ENCODE results near the gene UMODL1.
A peak's percentile ranks its signal among the peaks of the same experiment; 100 is the strongest.
"Not testable (repeated sequence)": the region's sequence is repeated elsewhere in the genome, so short reads cannot be mapped to it uniquely, and the experiment has no call there.

Gene UMODL1

DNA sequence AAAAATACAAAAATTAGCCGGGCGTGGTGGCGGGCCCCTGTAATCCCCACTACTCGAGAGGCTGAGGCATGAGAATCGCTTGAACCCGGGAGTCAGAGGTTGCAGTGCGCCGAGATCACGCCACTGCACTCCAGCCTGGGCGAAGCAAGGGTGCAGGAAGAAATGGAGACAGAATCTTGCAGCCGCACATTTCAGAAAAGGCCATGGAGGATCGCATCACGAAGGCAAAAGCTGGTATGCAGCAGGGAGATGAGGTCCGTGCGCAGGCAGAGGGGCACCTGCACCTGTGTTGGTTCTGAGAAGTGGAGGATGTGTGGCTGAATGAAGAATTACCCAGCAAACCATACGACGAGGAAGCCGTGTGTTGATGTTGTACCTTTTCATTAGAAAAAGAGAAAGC, 94.8 kb downstream of the UMODL1 start:
- DNase-seq, result no peak

DNA sequence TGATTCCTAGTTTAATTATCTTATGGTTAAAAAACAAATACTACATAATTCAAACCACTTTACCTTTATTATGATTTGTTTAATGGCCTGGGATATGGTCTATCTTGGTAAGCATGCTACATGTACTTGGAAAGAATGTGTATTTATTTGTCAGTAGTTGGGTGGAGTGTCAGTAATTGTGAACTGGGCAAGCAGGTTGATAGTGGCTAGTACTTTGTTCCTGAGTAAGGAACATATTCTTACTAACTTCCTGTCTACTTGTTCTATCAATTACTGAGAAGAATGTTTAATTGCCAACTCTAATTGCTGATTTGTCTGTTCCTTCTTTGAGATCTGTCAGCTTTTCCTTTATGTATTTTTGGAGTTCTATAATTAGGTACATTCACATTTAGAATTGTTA, 98.6 kb downstream of the UMODL1 start:
- DNase-seq, result no peak

DNA sequence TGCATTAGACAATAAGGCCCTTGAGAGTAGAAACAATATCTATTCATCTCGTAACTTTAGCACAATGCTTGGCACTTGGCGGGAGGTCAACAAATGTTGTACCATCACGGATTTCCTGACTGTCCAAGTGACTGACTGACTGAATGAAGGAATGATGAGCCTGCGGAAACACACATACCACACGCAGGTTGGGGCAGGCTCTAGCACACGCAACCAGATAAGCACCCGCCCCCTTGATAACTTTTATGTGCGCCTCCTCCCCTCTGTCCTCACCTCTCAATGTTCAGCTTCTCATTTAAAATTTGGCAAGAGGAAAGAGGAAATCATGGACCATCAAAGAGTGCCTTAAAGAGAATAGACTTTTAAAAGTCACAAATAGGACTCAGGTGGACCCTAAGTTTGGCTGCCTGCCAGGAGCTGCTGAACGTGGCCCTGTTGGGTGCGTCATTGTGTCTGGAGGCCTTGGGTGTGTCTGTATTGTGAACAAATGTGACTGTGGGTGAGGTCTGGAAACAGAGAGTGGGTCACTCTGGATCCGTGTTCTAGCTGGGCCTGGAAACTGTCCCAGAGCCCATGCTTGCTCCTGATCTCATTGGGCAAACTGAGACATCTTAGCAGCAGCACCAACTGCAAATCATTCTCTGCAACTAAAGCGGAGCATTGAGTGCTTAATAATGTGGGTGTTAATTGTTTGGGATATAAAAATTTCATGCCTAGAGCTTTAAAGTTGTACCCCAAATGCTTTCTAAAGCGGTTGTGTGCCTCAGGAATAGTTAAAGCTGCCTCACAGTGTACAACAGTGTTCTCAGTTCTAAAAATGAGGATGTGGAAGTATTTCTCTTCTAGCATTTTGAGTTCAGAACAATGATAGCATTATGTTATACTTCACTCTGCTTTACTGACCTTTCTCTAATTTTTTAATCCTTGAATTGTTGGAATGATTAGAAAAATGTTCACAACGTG, 100.3 kb downstream of the UMODL1 start:
- no peak for DNase-seq

DNA sequence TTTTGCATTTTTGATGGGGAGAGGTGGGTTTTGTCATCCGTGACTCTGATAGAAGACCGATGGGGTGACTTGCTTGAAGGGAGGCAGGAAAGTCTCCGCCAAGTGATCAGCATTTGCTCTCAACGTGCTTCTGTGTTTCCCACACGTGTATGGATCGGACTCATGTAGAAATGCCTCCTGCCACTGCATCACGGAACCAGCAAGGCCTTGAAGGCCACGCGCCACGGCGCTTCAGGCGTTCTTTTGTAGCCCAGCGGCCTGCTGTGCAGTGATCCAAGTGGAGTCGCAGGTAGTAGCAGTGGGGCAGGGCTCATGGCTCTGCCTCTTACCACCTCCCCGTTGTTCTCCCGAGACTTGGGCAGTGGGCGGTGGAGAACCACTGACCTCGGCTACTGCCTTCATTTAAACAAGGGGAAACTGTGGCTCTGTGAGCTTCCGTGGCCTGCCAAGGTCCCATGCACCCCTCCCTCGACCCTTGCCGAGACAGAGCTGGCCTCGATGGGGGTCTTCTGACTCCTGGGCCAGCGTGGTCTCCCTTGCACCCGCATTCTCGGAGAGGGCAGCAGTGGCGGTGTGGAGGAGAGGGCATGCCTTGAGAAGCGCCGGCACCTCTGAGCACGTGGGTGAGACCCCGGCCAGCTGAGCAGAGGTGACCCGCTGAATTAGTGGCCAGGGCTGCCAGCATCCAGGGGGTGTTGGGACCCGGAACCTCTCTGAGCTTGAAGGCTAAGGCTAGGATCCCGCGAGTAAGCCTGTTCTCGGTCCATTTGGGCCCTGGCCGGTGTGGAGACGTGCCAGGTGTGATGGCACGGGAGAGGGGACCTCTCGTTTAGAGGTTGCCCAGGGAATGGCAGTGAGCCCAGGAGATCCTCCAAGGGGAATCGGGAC, 101.7 kb downstream of the UMODL1 start:
- DNase-seq, result no peak

DNA sequence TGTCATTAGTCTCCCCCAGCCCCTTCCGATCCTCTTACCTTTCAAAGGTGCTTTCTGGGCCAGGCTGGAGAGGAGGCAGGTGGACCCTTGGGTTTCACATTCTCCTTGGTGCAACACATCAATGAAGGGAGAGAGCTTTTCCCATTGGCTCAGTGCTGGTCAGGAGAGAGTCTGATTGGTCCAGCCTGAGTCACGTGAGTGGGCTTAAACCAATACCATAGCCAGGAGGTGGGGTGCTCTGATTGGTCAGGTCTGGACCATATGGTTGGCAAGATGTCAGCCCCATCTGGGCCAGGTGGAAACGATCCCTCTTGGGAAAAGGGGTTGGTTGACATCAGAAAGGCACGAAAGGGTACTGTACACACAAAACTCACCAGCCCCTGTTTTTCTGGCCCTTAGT, 103.1 kb downstream of the UMODL1 start:
- DNase-seq, result no peak

DNA sequence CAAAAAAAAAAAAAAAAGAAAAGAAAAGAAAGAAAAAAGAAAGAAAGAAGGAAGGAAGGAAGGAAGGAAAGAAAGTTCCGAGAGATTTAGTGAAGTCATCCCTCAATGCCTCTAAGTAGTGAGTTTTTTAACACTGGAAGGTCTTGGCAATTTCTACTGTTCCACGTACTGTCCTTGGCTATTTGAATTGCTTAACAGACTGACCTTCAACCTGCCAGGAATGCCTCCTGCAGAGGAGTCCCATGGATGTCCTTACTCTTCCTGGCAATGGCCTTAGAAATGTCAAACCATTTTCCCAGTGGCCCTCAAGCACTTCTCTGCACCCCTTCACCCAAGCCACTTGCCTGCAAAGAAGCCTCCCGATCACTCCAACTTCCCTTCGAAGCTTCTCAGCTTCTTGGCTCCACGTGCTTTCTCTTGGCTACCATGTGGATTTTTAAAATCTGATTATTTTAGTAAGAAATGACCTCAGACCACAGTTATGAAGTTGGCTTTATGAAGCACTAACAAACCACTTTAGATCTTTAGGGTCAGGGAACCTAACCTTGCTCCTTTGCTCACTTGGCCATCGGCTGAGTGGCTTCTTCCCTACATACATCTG, 104.1 kb downstream of the UMODL1 start:
- DNase-seq, result no peak

DNA sequence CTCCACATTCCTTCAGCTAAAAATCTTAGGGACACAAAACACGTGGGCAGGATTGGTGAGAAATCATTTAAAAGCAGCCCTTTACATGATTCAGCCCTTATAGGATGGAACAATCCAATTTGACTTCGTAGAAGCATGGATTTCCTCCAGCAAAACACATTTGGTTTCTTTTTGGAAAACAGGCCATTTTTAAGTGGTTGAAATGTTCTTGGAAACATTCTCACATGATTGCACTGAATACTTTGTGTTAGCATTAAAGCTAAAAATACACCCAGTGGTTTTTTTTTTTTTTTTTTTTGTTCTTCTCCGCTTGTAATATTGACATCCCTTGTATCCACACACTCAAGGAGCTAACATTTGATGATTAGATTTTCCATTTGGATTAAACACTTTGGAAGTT, 105.7 kb downstream of the UMODL1 start:
- DNase-seq, result no peak

DNA sequence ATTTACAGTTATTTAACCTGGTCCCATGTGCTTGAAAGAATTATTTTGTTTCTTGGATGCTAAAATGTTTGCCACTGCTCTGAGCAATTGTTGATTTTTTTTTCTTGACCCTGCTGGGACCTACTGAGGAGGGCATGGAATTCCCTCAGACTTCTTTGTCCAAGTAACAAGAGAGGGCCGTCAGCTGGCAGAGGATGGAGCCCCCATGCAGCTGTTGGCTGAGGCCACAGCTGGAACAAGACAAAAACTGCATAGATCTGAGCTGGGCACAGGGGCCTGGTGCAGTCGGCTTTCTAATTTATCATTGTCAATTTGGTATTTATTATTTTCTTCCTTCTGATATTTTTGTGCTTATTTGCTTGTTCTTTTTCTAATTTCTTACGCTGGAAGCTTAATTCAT, 108.2 kb downstream of the UMODL1 start:
- no peak for DNase-seq

DNA sequence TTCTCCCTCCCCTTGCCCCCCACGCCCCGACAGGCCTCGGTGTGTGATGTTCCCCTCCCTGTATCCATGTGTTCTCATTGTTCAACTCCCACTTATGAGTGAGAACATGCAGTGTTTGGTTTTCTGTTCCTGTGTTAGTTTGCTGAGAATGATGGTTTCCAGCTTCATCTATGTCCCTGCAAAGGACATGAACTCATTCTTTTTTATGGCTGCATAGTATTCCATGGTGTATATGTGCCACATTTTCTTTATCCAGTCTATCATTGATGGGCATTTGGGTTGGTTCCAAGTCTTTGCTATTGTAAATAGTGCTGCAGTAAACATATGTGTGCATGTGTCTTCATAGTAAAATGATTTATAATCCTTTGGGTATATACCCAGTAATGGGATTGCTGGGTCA, 108.9 kb downstream of the UMODL1 start:
- DNase-seq, result not testable (repeated sequence)

DNA sequence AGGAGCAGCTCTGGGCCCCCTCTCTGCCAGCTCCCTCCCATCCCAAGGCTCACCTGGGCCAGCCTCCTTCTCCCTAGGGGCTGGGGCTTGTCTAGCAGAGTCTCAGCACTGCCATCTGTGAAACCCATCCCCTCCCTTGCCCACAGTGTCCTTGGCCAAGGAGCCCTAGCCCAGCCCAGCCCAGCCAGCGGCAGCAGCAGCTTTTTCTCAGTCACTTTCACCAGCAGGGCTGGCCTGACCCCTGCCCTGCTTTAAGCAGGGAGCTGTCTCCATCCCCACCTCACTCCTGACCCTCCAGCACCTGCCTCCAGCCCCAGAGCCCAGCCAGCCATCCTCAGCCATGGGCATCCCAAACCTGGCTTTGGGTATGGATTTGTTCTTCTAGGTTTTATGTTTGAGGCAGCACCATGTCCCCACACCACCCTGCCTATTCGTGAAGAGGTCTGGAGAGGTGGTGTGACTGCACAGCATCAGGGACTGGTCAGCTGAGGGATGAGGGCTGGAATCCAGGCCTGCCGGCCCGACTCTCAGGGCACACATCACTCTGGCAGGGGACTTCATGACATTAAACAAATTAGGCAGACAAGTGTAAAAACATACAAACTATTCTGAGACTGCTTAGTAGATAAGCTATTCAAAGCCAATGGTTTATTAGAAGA, 111.7 kb downstream of the UMODL1 start:
- no peak for DNase-seq

DNA sequence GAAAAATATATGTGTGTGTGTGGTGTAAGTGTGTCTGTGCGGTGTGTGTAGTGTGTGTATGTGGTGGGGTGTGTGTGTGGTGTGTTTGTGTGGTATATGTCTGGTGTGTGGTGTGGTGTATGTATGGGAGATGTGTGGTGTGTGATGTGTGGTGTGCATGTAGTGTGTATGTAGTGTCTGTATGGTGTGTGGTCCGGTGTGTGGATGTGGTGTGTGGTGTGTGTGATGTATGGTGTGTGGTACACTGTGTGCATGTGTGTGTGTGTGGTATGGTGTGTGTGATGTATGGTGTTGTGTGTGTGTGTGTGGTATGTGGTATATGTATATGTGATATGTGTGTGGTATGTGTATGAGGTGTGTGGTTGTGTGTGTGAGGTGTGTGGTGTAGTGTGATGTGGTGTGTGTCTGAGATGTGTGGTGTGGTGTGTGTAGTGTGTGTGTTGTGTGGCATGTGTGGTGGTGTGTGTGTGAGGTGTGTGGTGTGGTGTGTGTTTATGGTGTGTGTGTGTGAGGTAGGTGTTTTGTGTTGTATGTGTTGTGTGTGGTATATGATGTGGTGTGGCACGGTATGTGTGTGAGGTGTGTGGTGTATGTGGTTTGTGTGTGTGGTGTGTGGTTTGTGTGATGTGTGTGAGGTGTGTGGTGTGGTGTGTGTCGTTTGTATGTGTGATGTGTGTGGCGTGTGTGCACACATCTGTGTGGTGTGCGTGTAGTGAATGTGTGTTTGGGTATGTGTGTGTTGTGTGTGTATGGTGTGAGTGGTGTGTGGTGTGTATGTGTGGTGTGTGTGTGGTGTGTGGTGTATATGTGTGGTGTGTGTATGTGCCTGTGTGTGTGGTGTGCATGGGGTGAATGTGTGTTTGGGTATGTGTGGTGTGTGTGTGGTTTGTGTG, 112.5 kb downstream of the UMODL1 start:
- DNase-seq, result peak in 1 of 5 experiments; percentile 38

DNA sequence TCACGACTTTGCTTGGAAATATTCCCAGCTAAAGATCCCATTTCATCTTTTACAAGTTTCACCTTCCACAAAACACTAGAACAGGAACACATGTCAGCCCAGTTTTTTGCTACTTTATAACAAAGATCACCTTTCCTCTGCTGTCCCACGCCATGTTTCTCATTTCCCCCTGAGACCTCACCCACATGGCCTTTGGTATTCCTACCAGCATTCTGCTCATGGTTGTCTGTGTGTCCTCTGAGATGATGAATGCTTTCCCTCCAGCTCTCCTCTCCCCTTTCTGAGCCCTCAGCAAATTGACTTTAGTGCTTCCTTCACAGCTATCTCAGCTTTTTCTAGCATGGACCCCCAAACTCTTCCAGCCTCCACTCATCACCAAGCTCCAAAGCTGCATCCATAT, 115.5 kb downstream of the UMODL1 start:
- DNase-seq, result no peak

DNA sequence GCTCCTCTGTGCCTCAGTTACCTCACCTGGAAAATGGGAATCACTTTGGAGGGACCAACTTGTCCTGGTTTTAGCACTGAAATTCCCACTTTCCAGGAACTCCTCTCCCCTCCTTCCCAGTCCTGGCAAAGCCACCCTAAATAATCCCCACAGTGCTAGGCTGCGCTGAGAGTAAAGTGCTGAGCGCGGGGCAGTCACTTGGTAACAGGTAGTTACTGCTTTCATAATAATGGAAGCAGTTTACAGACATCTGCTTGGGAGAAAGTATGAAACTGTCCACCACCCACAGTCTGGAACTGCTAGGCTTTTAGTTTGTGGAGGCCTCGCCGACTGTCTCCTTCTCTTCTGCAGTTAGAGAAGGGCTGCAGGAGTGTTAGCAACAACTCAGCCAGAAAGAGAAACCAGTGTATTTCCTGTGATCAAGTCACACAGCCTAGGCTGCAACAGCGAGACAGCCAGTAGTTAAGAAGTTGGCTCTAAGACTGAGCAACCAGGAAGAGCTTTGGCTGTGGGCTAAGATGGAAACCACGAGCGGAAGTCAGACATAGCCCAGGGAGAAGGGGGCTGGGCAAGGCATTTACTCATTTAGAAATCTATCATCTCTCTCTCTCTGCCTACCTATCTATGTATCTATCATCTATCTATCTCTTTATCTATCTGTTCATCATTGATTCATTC, 117.0 kb downstream of the UMODL1 start:
- peak; percentile 40 to 99 (median 66) for DNase-seq

DNA sequence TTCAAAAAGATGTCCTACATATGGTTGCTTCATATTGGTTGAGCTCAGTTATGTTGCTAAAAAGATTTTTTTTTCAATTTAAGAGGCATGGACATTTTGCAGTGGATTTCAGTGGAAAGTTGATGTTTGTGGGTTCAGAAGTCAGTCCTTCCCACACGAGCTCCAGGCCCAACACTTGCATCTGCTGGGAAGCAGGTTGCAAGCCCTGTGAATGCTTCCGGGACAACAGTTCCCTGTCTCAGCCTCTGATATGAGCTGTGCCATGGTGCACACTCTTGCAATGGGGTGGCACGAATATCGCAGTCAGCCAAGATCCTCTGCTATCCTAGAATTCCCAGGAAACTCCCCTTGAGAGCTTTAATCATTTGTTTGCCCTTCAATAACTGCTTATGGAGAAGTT, 117.5 kb downstream of the UMODL1 start:
- DNase-seq, result no peak

DNA sequence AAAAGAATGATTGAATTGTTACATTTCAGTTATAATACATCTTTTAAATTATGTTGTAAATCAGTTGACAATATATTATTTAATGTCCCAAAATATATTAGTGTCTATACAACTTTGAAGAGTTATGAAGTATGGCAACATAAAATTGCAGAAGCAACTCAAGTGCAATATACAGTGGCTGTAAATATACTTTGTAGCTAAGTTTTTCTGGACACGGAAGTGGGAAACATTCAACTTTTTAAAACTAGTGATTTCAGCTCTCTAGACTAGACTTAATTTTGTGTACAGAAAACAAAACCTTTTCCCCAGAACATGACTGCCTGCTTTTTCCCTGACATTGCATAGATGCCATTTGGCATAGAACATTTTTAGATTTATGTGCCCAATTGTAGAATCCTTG, 118.3 kb downstream of the UMODL1 start:
- DNase-seq, result no peak

DNA sequence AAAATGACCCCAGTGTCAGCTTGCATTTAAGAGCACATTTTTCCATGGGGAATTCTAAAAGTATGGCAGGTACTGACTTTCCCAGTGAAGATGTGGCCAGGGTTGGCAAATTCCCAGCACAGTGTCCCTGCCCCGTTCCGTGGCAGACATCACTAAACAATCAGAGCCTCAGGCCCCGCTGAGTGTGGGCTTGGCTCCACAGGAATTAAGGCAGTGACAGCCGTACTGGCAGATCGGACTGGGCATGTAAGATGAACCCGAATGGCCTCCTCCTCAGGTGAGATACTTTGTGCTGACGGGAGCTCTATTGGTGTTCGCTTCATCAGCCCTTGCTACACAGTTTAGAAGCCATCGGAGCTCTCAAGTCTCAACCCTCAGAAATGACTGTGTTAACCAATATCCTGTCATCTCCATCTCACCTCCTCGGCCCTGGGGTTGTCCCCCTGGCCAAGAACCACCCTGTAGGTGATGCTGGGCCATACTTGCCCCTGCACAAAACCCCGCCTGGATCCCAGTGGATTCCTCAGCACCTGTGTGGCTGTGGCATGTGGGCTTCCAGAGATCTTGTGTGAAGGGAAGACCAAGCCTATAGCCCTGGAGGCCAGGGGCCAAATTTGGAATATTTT, 118.9 kb downstream of the UMODL1 start:
- DNase-seq, result peak in 2 of 5 experiments; percentile 47 to 83

DNA sequence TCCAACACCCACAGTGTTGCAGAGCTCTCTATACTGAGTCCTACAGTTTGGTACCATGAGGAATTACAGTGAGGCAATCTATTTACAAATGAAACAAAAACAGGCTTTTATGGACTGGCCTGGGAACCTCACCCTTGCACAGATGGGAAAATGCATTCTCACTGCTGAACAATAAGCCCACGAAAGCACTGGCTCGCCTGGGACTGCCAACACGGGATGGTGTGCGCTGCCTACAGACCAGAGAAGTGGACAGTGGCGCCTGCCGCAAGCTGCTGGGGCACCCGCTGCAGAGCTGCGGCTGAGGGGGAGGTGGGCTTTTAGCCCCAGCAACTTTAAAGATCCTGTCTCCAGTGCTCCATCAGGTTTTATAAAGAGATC, 119.4 kb downstream of the UMODL1 start:
- no peak for DNase-seq

DNA sequence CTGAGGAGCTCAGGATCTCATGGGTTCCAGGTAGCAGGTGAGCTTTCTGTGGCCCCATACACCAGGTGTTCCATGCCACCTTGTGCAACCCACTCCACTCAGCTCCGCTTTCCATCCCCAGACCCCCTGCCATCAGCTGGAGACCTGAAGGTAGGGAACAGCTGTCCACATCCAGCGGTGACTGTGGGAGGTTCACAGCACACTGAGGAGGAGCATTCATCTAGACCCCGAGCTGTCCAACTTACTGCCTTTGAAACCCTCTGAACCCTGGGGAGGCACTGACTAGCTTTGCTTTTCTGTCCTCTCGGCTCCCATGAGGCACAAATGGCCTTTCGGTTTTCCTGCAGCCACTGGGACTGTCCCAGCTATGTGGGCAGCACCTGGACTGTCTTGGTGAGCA, 119.9 kb downstream of the UMODL1 start:
- no peak for DNase-seq

DNA sequence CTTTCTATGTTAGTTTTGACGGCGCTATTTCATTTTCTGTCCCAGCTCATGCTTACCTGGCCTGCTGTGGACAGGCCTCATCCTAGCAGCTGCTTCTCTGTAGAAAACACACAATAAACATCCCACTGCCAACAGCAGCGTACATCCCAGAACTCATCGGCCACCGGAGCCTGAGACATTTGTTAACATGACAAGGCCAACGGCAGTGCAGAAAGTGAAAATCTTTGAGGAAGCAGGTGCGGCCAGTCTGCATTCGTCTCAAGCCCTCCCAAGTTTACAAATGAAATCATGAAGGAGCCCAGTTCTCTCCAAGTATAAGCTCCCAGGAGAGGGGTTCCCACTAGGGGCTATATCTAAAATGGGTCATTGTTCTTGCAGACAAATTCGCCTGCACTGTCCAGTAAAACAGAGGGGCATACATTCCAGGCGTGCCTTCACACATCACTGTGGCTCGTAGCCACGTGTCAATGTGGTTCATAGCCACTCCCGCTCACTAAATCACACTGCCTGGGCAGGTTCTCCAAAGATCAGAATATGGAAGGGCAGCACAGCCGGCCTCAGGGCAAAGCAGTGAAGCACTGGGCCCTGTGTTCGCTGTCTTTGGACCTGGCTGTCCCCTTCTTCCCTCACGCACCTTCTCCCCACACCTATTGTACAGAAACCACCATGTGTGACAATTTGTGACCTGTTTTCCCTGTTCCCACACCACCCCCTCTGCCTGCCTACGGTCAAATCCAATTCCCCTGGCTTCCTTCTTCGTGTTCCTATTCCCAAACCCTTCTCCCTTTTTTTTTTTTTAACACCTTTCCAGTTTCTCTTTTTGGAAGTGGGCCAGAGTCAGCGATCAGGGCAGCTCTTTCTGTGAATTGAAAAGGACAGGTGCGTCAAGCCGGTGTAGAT, 120.8 kb downstream of the UMODL1 start:
- DNase-seq, result no peak
